Lower leg skin (tissue), 4 donors: ENCODE measurements around the gene ABCB9. TPM values are rescaled to one million over a fixed set of nuclear protein-coding genes. Genes with fewer than 3 reads are reported as not detected.

Source experiments
- DNase-seq, 2 donors: peaks; one replicate each; pipeline ENCODE4 v3.0.0-alpha.2; 2019; ENCODE audit warnings: low spot score in 2 of 2
- H3K4me3 ChIP-seq: fragments of 200-600 bp; sonication (generic); 2 replicates; pipeline ENCODE4 v1.5.1; 2017; ENCODE audit warnings: mild to moderate bottlenecking, low read depth; ENCODE audit not compliant: poor library complexity, severe bottlenecking
- CTCF ChIP-seq, 3 donors: fragments of 450-650 bp; IDR thresholded peaks; one replicate each; pipeline ENCODE4 v1.5.1; 2016; ENCODE audit warnings: antibody characterized with exemption in 3 of 3, mild to moderate bottlenecking in 3 of 3, moderate library complexity in 2 of 3
- POLR2A ChIP-seq, 2 donors: fragments of 450-650 bp; IDR thresholded peaks; one replicate each; pipeline ENCODE4 v1.6.1; 2016 to 2017; ENCODE audit warnings: antibody characterized with exemption in 2 of 2, mild to moderate bottlenecking in 1 of 2, moderate library complexity in 1 of 2
- WGBS, 2 donors: methylation state at CpG; one replicate each; pipeline ENCODE4 v1.1.5; 2018; 5-methylcytosine and 5-hydroxymethylcytosine counted together
- intact Hi-C: fragments of 100-400 bp; cut with DNase I; formaldehyde crosslinking; loops from one replicate; pipeline ENCODE4 v1.15.0; 2023; ENCODE audit warnings: low total_unique reads
- total RNA-seq, 4 donors: library from RNA; depleted of rRNA; stranded (reverse); fragments of >200 nt; gene quantifications; one replicate each; pipeline ENCODE4 v1.1.0, GENCODE V29; 2016

ABCB9 gene
- total RNA-seq, 4 donors from 2014 or later, result 3.4 to 10.2 (median 7.2) TPM

GRCh38 chr12:122899887-122900286, 66.4 kb downstream of the ABCB9 start:
- intact Hi-C loops, result no loop called here
- 95 to 96% methylated on average over 6 of the region's 6 CpGs for WGBS, 2 donors
- H3K4me3 ChIP-seq, result no peak overlapping the region
- TF ChIP-seq POLR2A (IDR thresholded peaks at IDR 0.05) (no peak), CTCF (IDR thresholded peaks at IDR 0.05) (no peak)
- no peak for DNase-seq

- no peak for DNase-seq
- intact Hi-C loops, result no loop called here
- TF ChIP-seq CTCF (IDR thresholded peaks at IDR 0.05) (no peak), POLR2A (IDR thresholded peaks at IDR 0.05) (no peak)
- WGBS, 2 donors, result 89 to 91% methylated on average over 7 of the region's 7 CpGs
- no peak overlapping the region for H3K4me3 ChIP-seq
These were observed 69.6 kb downstream of the ABCB9 start for GRCh38 chr12:122896662-122897061.

- TF ChIP-seq CTCF (IDR thresholded peaks at IDR 0.05), result peak in 1 of 3 donors; percentile 25
- TF ChIP-seq POLR2A (IDR thresholded peaks at IDR 0.05), result peak in 1 of 2 donors; percentile 72
- 7 to 9% methylated on average over 67 to 80 of the region's 81 CpGs for WGBS, 2 donors
- peak; percentile 75 to 97 for DNase-seq
- H3K4me3 ChIP-seq, result peak within 1 kb of the TSS; percentile 80
- intact Hi-C loops, result no loop called here
These were observed 70.3 kb downstream of the ABCB9 start, which contains the start of gene VPS37B for GRCh38 chr12:122895704-122896636. Gene VPS37B (minus strand): TSS chr12:122896124. CDS start chr12:122896062, 62 bp downstream.

GRCh38 chr12:122895320-122895703, 71.0 kb downstream of the ABCB9 start:
- DNase-seq, result no peak
- WGBS, 2 donors, result 1% methylated on average over 9 of the region's 9 CpGs
- H3K4me3 ChIP-seq, result peak overlapping the region; percentile 80
- no peak for TF ChIP-seq POLR2A (IDR thresholded peaks at IDR 0.05)
- TF ChIP-seq CTCF (IDR thresholded peaks at IDR 0.05), result no peak
- intact Hi-C loops, result no loop called here

GRCh38 chr12:122894193-122895121, 71.8 kb downstream of the ABCB9 start:
- TF ChIP-seq POLR2A (IDR thresholded peaks at IDR 0.05) (no peak), CTCF (IDR thresholded peaks at IDR 0.05) (no peak)
- WGBS, 2 donors, result 19 to 22% methylated on average over 15 of the region's 15 CpGs
- H3K4me3 ChIP-seq, result peak overlapping the region; percentile 80
- DNase-seq, result no peak
- intact Hi-C loops, result no loop called here
